GM12875 (cell line): ENCODE data around the gene CHAT.

Experiments
- H3K4me3 ChIP-seq: one replicate; pipeline ENCODE4 v1.5.1; 2011; ENCODE audit warnings: low read depth, low read length, control low read depth
- CTCF ChIP-seq: IDR thresholded peaks from 2 replicates; pipeline ENCODE4 v1.5.1; 2011; ENCODE audit warnings: low read depth, mild to moderate bottlenecking, control low read depth, inconsistent platforms, low read length, moderate library complexity, borderline replicate concordance; ENCODE audit not compliant: insufficient read depth

CHAT gene

GRCh38 chr10:49592726-49593563 lies 20.9 kb upstream of the CHAT start:
- peak; percentile 88 for TF ChIP-seq CTCF
- no peak overlapping the region for H3K4me3 ChIP-seq

- TF ChIP-seq CTCF = no peak
- no peak overlapping the region for H3K4me3 ChIP-seq
Measured at GRCh38 chr10:49593564-49593875, 20.3 kb upstream of the CHAT start.

DNA sequence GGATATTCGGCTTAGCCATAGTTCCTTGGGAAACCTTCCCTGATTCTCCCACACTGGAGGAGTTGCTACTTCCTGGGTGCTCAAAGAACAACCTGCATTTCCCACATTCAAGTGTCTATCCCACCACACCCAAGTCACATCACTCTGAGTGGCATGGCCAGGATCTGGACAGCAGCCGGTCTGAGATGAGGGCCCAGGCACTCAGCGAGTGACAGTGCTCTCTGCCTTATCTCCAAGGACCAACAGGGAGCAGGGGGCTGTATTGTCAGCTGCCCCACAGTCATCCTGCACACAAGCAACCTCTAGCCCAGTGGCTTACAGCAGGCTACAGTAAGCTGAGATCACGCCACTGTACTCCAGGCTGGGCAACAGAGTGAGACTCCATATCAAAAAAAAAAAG lies 19.8 kb upstream of the CHAT start:
- TF ChIP-seq CTCF = no peak
- H3K4me3 ChIP-seq = no peak overlapping the region

DNA sequence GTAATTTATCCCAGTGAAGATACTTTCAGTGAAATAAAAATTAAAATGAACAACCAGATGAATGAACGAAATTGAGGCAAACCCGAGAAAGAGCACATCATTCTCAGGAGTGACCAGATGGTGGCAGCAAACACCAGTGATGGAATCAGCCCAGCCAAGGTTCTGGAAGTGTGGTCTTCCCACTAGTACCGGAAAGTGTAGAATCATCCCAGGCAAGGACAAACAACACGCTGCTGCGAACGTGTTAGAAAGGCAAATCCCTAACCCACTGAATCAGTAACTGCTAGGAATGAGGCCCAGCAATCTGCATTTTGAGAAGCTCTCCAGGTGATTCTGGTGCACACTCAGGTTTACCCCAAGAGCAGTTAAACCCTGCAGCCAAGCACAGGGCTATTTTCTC lies 19.2 kb upstream of the CHAT start:
- peak; percentile 74 for TF ChIP-seq CTCF

DNA sequence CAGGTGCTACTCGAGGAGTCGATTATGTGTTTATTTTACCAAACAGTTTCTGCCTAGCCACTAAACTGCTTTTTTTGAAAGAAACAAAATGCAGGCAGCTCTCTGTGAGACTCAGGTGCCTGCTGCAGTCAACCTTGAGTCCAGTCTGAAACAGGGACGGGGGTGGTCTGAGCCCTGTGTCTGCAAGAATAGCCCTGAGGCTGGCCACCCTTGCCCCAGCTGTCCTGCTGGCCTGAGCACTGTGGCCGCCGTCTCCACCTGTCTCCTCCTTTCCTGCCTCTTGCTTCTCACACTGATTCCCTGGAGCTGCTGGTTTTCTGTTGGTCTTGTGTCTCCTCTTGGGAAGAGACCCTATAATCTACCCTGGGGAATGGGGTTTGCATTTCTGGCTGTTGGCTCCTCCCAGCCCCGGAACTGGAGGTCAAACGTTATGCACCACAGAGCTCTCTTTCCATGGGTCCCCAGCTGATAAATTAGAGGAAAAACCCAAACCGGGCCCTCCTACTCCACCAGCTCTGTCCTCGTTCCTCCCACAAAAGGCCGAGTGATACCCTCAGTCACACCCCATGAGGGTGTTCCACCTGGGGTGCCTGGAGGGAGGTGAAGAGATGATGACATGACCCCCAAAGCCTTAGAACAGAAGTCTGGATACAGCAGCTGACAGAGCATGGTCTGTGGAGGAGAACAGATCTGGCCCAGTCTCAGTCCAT lies 18.7 kb upstream of the CHAT start:
- H3K4me3 ChIP-seq = no peak overlapping the region
- TF ChIP-seq CTCF = no peak

More for the DNA sequence above, 19.2 kb upstream of the CHAT start:
- H3K4me3 ChIP-seq = no peak overlapping the region

GRCh38 chr10:49595713-49596492 lies 17.9 kb upstream of the CHAT start:
- H3K4me3 ChIP-seq = no peak overlapping the region
- TF ChIP-seq CTCF = no peak
